Measurements from ENCODE around the gene GRID2IP. TPM values are rescaled to one million over a fixed set of nuclear protein-coding genes. Genes with fewer than 3 reads are reported as not detected.
"Not testable (repeated sequence)": the region's sequence is repeated elsewhere in the genome, so short reads cannot be mapped to it uniquely, and the experiment has no call there.

Gene GRID2IP
- total RNA-seq, 3 donors from 2014 or later (not counting 1 experiment from before 2014, with no cell fraction given): 0.39 to 0.45 (median 0.40) TPM

DNA sequence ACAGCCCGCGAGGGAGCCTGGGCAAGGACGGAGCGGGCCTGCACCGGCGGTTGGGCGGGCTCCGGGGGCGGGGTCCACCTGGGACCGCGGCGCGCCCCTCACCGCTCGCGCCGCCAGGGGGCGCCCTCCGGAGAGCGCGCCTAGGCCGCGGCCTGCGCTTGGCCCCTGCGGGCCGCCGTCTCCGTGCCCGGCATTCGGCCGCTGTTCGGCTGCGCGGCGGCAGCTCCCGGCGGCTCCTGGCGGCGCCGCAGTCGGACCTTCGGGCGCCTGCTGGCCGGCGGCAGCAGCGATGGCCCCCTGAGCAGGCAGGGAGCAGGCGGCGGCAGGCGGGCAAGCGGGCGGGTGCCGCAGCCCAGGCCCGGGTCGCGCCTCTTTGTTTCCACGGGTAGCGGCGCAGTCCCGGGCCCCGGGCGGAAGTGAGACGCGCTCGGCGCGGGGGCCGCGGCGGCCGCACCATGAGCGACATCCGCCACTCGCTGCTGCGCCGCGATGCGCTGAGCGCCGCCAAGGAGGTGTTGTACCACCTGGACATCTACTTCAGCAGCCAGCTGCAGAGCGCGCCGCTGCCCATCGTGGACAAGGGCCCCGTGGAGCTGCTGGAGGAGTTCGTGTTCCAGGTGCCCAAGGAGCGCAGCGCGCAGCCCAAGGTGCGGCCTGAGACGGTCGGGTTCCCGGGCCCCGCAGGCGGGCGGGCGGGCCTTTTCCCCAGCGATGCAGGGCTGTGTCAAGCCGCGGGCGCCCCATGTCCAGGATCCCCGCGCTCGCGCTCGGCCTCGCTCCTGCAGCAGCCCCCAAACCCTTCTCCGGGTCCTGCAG lies 38.8 kb upstream of the GRID2IP start, which contains the start of gene INTS15:
TSS of gene INTS15 (plus strand) at position 193 of the 816 bp plus-strand sequence. CDS start at position 456, 263 bp downstream.
- Histone ChIP-seq H3K4me1 (ENCODE audit: control insufficient read depth, insufficient read depth, low read length) (peaks cover 16% of the 10 kb centered on the region), H3K9me3 (ENCODE audit: control insufficient read depth, insufficient read depth, low read length) (no peaks in the 10 kb centered on the region), H3K36me3 (ENCODE audit: control insufficient read depth, insufficient read depth, low read length) (peaks cover 31% of the 10 kb centered on the region), H3K4me3 (ENCODE audit: low read length) (peak within 1 kb of the TSS; percentile 66), H3K27me3 (ENCODE audit: control insufficient read depth, insufficient read depth, low read length) (no peaks in the 10 kb centered on the region), H3K27ac (ENCODE audit: low read length) (peak within 1 kb of the TSS; percentile 64)
- peaks cover 3% of the 10 kb centered on the region for H3K36me3 Mint-ChIP-seq
- peak; percentile 88 to 95 for DNase-seq
- peaks cover 8 to 18% of the 10 kb centered on the region in 2 donors for H3K4me1 Mint-ChIP-seq
- H3K9me3 Mint-ChIP-seq: no peaks in the 10 kb centered on the region
- WGBS (ENCODE audit: insufficient coverage): under 1% methylated on average over 107 of the region's 107 CpGs
- peak; percentile 87 to 98 (median 89) for ATAC-seq
- TF ChIP-seq CTCF (IDR thresholded peaks at IDR 0.05): peak; percentile 69
- H3K4me3 Mint-ChIP-seq: peak within 1 kb of the TSS; percentile 92
- intact Hi-C loops (cut with micrococcal nuclease): loop anchor here (1.0 kb wide), 2 partner anchors 13 to 47 kb away; partner anchors contain the start of genes ZDHHC4 and ZNF316
- H3K27me3 Mint-ChIP-seq (ENCODE audit: low read depth in 2 of 2): no peaks in the 10 kb centered on the region
- H3K27ac Mint-ChIP-seq: peak within 1 kb of the TSS; percentile 92 to 93

DNA sequence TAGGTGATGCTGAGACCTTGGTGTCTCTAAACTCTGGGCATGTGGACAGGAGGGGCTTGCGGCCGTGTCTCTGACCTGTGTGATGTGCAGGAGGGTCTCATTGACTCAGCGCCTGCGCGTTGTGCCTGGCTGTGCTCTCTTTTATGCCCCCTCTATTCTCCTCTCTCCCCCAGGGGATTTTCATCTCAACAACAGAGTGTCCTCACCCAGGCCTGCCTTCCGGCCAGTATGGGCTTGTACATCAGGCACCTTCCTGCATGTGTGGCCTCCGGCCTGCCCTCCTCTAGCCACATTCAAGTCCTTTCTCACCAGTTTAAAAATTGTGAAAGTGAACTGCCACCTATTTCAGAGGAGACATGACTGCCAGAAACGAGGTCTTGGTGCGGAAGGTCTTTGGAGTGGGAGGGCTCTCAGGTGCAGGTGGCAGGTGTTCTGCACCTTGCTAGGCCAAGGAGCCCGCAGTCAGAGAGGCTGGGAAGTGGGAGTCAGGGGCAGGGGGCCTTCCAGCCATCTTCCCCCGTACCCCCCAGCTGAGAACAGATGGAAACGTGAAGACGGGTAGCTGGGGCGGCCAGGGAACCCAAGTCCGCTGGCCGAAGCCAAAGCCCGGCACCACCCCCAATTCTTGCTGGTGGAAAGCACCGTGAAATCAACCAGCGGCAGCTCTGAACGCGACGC lies 38.0 kb upstream of the GRID2IP start:
- peaks cover 26% of the 10 kb centered on the region for H3K36me3 ChIP-seq (ENCODE audit: control insufficient read depth, insufficient read depth, low read length)

DNA sequence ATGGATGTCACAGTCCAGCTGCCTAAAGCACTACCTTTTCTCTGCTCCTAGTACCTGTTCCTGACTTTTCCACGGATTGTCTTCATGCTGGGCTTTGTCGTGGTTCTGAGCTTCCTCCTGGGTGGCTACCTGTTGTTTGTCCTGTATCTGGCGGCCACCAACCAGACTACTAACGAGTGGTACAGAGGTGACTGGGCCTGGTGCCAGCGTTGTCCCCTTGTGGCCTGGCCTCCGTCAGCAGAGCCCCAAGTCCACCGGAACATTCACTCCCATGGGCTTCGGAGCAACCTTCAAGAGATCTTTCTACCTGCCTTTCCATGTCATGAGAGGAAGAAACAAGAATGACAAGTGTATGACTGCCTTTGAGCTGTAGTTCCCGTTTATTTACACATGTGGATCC lies 37.3 kb upstream of the GRID2IP start:
- no peaks in the 10 kb centered on the region for H3K27me3 Mint-ChIP-seq (ENCODE audit: low read depth in 2 of 2)
- WGBS (ENCODE audit: insufficient coverage): 94% methylated on average over 9 of the region's 9 CpGs
- Histone ChIP-seq H3K27me3 (ENCODE audit: control insufficient read depth, insufficient read depth, low read length) (no peaks in the 10 kb centered on the region), H3K9me3 (ENCODE audit: control insufficient read depth, insufficient read depth, low read length) (no peaks in the 10 kb centered on the region), H3K4me3 (ENCODE audit: low read length) (no peak overlapping the region), H3K4me1 (ENCODE audit: control insufficient read depth, insufficient read depth, low read length) (peaks cover 16% of the 10 kb centered on the region), H3K36me3 (ENCODE audit: control insufficient read depth, insufficient read depth, low read length) (peaks cover 21% of the 10 kb centered on the region), H3K27ac (ENCODE audit: low read length) (no peak overlapping the region)
- H3K4me3 Mint-ChIP-seq: peak overlapping the region; percentile 79
- intact Hi-C loops (cut with micrococcal nuclease): no loop called here
- H3K9me3 Mint-ChIP-seq: no peaks in the 10 kb centered on the region
- peaks cover 8 to 18% of the 10 kb centered on the region in 2 donors for H3K4me1 Mint-ChIP-seq
- peaks cover 8% of the 10 kb centered on the region for H3K36me3 Mint-ChIP-seq
- peak overlapping the region in 1 of 2 donors; percentile 80 for H3K27ac Mint-ChIP-seq
- no peak for TF ChIP-seq CTCF (IDR thresholded peaks at IDR 0.05)
- ATAC-seq (no peak), DNase-seq (no peak)

More for the DNA sequence above, 38.0 kb upstream of the GRID2IP start:
- peak overlapping the region; percentile 57 for H3K27ac ChIP-seq (ENCODE audit: low read length)
- peaks cover 8% of the 10 kb centered on the region for H3K36me3 Mint-ChIP-seq
- H3K4me1 Mint-ChIP-seq: peaks cover 8 to 18% of the 10 kb centered on the region in 2 donors
- peak overlapping the region; percentile 80 to 92 for H3K27ac Mint-ChIP-seq
- H3K27me3 Mint-ChIP-seq (ENCODE audit: low read depth in 2 of 2): no peaks in the 10 kb centered on the region
- H3K4me1 ChIP-seq (ENCODE audit: control insufficient read depth, insufficient read depth, low read length): peaks cover 16% of the 10 kb centered on the region
- H3K27me3 ChIP-seq (ENCODE audit: control insufficient read depth, insufficient read depth, low read length): no peaks in the 10 kb centered on the region
- 58% methylated on average over 22 of the region's 22 CpGs for WGBS (ENCODE audit: insufficient coverage)
- no peak for TF ChIP-seq CTCF (IDR thresholded peaks at IDR 0.05)
- H3K4me3 Mint-ChIP-seq: peak overlapping the region; percentile 79
- no peak for DNase-seq
- H3K9me3 ChIP-seq (ENCODE audit: control insufficient read depth, insufficient read depth, low read length): no peaks in the 10 kb centered on the region
- H3K9me3 Mint-ChIP-seq: no peaks in the 10 kb centered on the region
- ATAC-seq: no peak
- intact Hi-C loops (cut with micrococcal nuclease): loop anchor here (1.0 kb wide), 2 partner anchors 12 to 48 kb away; partner anchors contain the start of genes ZDHHC4 and ZNF316
- H3K4me3 ChIP-seq (ENCODE audit: low read length): peak overlapping the region; percentile 13

- H3K4me3 ChIP-seq (ENCODE audit: low read length); H3K9me3 Mint-ChIP-seq; intact Hi-C loops (cut with micrococcal nuclease); H3K27me3 ChIP-seq (ENCODE audit: control insufficient read depth, insufficient read depth, low read length); H3K27ac Mint-ChIP-seq; H3K9me3 ChIP-seq (ENCODE audit: control insufficient read depth, insufficient read depth, low read length); H3K27me3 Mint-ChIP-seq (ENCODE audit: low read depth in 2 of 2); ATAC-seq; H3K36me3 Mint-ChIP-seq; H3K27ac ChIP-seq (ENCODE audit: low read length); H3K4me3 Mint-ChIP-seq; DNase-seq: not testable (repeated sequence)
- peaks cover 5 to 14% of the 10 kb centered on the region in 2 donors for H3K4me1 Mint-ChIP-seq
- 96% methylated on average over 8 of the region's 8 CpGs for WGBS (ENCODE audit: insufficient coverage)
- H3K36me3 ChIP-seq (ENCODE audit: control insufficient read depth, insufficient read depth, low read length): peaks cover 26% of the 10 kb centered on the region
- H3K4me1 ChIP-seq (ENCODE audit: control insufficient read depth, insufficient read depth, low read length): peaks cover 11% of the 10 kb centered on the region
Measured at GRCh38 chr7:6585746-6586432, 34.6 kb upstream of the GRID2IP start.

All from natural killer cell (primary cell).